Gastroesophageal sphincter (tissue), 3 donors: Measurements from ENCODE around the gene RYR2.

Experiments used
- POLR2A ChIP-seq, 2 donors: fragments of 450-650 bp; IDR thresholded peaks; one replicate each; pipeline ENCODE4 v1.6.1; 2017; ENCODE audit warnings: antibody characterized with exemption in 2 of 2, mild to moderate bottlenecking in 2 of 2, moderate library complexity in 1 of 2
- POLR2AphosphoS5 ChIP-seq: sonication (generic); formaldehyde crosslinking; IDR thresholded peaks from one replicate; pipeline ENCODE4 v1.6.1; 2017; ENCODE audit warnings: antibody characterized with exemption
- TF ChIP-seq, protein P1 (sequence below), 4 experiments: fragments of 200-600 bp in 2 of 4; fragments of 450-650 bp in 2 of 4; sonication (generic) in 1 of 4; IDR thresholded peaks; one replicate each; pipeline ENCODE4 v1.5.1; 2017 to 2019; ENCODE audit warnings: antibody characterized with exemption in 4 of 4, mild to moderate bottlenecking in 2 of 4, moderate library complexity in 2 of 4

DNA sequence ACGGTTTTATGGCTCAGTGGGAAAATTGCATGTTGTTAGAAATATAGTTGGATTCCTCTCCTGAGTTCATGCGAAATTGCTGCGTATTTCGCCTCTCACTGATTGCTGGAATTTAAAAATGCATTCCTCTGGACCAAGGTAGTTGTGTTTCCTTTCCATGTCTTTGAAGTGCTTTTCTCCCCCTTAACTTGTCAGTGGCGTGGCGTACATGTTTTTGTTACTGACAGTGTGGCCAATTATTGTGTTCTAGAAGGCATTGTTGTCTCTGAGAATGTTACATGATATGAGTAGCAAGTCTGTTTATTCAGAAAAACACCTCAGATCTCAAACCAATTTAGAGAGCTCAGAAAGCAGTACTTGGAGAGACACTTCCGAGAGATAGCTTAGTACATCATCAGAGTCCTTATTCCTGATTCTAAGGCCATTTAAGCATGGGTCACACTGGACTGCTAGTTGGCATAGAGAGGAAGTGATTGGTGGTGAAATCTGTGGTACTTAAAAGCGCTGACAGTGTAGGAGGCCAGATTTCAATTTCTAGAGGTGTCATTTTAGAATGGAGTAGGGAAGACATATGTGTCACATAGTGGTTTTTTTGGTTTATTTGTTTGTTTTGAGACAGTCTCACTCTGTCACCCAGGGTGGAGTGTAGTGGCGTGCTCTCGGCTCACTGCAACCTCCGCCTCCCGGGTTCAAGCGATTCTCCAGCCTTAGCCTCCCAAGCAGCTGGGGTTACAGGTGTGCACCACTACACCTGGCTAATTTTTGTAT, 184.4 kb downstream of the RYR2 start:
- no peak for TF ChIP-seq POLR2AphosphoS5
- TF ChIP-seq, protein P1, sequence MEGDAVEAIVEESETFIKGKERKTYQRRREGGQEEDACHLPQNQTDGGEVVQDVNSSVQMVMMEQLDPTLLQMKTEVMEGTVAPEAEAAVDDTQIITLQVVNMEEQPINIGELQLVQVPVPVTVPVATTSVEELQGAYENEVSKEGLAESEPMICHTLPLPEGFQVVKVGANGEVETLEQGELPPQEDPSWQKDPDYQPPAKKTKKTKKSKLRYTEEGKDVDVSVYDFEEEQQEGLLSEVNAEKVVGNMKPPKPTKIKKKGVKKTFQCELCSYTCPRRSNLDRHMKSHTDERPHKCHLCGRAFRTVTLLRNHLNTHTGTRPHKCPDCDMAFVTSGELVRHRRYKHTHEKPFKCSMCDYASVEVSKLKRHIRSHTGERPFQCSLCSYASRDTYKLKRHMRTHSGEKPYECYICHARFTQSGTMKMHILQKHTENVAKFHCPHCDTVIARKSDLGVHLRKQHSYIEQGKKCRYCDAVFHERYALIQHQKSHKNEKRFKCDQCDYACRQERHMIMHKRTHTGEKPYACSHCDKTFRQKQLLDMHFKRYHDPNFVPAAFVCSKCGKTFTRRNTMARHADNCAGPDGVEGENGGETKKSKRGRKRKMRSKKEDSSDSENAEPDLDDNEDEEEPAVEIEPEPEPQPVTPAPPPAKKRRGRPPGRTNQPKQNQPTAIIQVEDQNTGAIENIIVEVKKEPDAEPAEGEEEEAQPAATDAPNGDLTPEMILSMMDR (IDR thresholded peaks at IDR 0.05): no peak
- no peak for TF ChIP-seq POLR2A (IDR thresholded peaks at IDR 0.05)
